Measurements from ENCODE around the gene CRYGN. TPM values are rescaled to one million over a fixed set of nuclear protein-coding genes. Genes with fewer than 3 reads are reported as not detected.
A peak's percentile ranks its signal among the peaks of the same experiment; 100 is the strongest.

CRYGN gene
- total RNA-seq, 2 experiments from 2014 or later, result not detected

DNA sequence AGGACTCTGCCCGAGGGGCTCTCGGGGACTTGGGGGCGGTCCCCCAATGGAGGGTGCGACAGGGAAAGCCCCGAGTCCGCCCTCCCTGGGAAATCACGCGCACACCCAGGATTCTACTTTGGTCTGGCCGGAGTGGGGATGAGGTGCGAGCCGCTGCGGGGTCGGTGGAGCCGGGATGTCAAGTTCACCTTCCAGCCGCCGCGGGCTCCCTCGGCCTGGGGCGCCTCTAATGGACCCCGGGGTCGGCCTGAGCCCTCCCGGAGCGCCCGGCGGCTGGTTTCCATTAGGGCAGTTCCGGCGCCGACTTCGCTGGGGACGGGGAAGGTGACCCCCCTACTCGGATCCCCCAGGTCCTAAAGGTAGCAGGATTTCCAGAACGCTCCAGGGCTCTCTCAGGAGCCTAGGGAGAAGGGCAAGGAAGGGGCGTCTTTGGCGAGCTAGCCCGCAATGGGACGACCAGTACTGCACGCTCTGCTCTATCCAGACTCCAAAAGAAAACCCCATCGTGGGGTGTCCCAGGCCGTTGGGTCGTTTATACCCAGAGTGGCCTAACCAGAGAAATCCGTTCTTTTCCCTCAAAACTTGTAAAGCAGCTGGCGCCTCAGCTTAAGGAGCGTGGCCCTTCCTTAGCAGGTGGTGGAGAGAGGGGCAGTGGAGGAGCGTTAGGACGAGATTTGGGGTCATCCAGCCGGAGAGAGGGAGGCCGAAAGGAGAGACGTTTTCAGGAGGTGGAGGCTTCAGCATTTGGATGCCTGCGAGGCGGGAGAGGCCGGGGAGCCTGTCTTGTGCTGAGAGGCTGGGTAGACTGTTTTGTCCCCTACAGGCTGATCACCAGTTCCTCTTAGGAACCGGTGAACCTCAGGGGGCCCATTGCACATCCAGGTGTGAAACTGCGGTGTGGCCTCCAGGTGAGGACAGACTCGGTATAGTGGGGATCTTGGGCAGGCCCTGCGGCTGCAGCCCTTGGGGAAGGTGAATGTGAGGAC lies 29.2 kb downstream of the CRYGN start:
- no peak overlapping the region for H3K27ac Mint-ChIP-seq
- no peaks in the 10 kb centered on the region for H3K36me3 Mint-ChIP-seq
- H3K4me3 Mint-ChIP-seq, result no peak overlapping the region
- DNase-seq (no peak), ATAC-seq (no peak)
- H3K27me3 Mint-ChIP-seq, result peaks cover 59% of the 10 kb centered on the region
- H3K4me1 Mint-ChIP-seq, result peaks cover 19% of the 10 kb centered on the region
- CTCF ChIA-PET, result interaction anchor here (0.6 to 1.9 kb wide), 3 partner anchors 18 to 42 kb away, joined by 3 to 11 read pairs (median 3); no protein-coding TSS in a partner anchor
- no peaks in the 10 kb centered on the region for H3K9me3 Mint-ChIP-seq (ENCODE audit: low read depth)

DNA sequence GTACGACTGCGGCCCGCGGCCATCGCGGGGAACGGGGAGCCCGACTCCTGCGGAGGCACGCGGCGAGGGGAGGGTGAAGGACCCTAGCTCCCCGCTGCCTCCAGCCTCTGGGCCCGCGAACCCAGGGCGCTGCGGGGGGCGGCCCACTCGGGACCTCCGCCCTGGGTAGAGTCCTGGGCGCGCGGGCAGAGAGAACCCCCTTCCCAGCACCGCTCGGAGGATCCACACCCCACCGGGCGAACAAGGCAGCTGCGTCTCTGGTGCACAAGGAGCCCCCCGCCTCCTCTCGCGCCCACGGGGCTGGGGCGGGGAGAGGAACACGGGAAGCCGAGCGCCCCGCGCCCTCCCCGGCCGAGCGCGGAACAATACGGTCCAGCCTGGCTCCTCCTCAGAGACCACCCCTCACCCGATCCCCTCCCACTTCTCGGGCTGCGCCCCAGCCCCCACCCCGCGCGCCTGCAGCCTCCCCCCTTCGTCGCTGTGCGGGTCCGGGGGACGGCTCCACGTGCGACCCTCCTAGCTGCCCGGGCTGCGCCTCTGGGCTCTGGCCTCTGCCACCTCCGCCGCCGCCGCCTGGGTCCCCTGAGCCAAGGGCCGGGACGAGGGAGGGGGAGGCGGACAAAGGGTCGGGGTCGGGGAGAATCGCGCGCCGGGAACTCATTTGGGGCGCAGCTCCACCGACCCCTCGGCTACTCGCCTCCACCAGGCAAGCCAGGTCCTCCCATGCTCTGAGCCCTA lies 30.1 kb downstream of the CRYGN start, which contains the start of gene WDR86:
Gene WDR86 (minus strand): TSS at position 372 of the 738 bp plus-strand sequence. CDS start 449 bp downstream, outside the sequence.
- H3K36me3 Mint-ChIP-seq, result no peaks in the 10 kb centered on the region
- CTCF ChIA-PET, result interaction anchor here (0.6 to 1.7 kb wide), 3 partner anchors 38 to 59 kb away, joined by 3 read pairs; no protein-coding TSS in a partner anchor
- H3K27ac Mint-ChIP-seq, result peak within 1 kb of the TSS; percentile 54
- H3K4me1 Mint-ChIP-seq, result peaks cover 19% of the 10 kb centered on the region
- no peaks in the 10 kb centered on the region for H3K9me3 Mint-ChIP-seq (ENCODE audit: low read depth)
- H3K4me3 Mint-ChIP-seq, result peak within 1 kb of the TSS; percentile 45
- peak; percentile 10 for ATAC-seq
- no peak for DNase-seq
- H3K27me3 Mint-ChIP-seq, result peaks cover 54% of the 10 kb centered on the region

DNA sequence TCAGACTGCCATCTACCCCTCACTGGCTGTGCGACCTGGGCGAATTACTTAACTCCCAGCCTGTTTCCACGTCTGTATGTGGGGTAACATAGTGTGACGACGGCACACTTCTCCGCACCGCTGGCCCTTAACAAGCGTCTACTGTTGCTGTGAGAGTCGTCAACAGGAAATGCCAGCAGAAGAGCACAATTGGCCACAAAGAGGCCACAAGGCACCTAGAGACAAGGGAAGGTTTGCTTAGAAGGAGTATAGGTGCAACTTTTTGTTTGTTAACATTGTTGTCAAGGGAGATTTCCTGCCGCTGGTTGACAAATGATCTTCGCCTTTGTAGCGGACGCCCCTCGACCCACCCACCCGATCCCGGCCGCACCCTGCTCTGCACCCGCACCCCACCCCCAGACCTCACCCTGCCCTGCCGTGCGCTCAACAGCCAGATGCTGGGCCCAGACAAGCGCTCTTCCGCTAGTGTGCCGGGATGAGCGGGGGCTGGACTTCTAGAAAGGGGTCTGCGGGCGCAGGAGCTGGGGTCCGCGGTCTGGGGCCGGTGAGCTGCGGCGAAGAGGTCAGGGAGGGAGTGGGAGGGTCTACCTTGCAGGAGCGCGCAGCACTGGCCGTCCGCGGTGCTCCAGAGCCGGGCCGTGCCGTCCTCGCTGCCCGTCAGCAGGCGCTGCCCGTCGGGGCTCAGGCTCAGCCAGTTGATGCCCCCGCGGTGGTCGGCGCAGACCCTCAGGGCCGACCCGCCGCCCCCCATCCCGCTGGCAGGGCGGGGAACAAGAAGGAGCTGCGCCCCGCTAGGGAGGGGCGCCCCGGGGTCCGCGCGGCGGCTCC lies 30.9 kb downstream of the CRYGN start:
- H3K4me1 Mint-ChIP-seq, result peaks cover 17% of the 10 kb centered on the region
- H3K36me3 Mint-ChIP-seq, result no peaks in the 10 kb centered on the region
- no peaks in the 10 kb centered on the region for H3K9me3 Mint-ChIP-seq (ENCODE audit: low read depth)
- peak overlapping the region; percentile 45 for H3K4me3 Mint-ChIP-seq
- peaks cover 49% of the 10 kb centered on the region for H3K27me3 Mint-ChIP-seq
- peak; percentile 74 for DNase-seq
- H3K27ac Mint-ChIP-seq, result peak overlapping the region; percentile 54
- ATAC-seq, result peak; percentile 80
- CTCF ChIA-PET, result interaction anchor here (0.7 to 1.7 kb wide), 2 partner anchors 39 to 58 kb away, joined by 3 read pairs; no protein-coding TSS in a partner anchor

DNA sequence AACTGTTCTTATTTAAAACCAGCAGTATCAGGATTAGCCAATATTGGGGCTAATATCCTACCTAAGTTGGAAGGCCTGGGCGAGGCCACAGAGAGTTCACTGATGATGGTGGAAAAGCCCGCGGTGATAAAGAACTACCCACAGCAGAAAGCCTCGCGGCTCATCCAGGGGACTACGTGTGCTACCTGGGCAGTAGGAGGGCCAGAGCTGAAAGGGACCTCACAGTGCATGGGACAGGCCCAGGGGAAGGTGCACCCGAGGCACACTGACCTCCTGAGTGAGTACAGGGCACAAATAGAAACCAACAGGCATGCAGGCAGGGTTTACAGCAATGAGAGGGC lies 31.5 kb downstream of the CRYGN start:
- CTCF ChIA-PET, result interaction anchor here (1.7 kb wide), 1 partner anchor 58 kb away, joined by 3 read pairs; no protein-coding TSS in a partner anchor
- DNase-seq (no peak), ATAC-seq (no peak)
- Mint-ChIP-seq H3K36me3 (no peaks in the 10 kb centered on the region), H3K27me3 (peaks cover 43% of the 10 kb centered on the region), H3K9me3 (ENCODE audit: low read depth) (no peaks in the 10 kb centered on the region), H3K27ac (peak overlapping the region; percentile 54), H3K4me3 (no peak overlapping the region), H3K4me1 (peaks cover 16% of the 10 kb centered on the region)

DNA sequence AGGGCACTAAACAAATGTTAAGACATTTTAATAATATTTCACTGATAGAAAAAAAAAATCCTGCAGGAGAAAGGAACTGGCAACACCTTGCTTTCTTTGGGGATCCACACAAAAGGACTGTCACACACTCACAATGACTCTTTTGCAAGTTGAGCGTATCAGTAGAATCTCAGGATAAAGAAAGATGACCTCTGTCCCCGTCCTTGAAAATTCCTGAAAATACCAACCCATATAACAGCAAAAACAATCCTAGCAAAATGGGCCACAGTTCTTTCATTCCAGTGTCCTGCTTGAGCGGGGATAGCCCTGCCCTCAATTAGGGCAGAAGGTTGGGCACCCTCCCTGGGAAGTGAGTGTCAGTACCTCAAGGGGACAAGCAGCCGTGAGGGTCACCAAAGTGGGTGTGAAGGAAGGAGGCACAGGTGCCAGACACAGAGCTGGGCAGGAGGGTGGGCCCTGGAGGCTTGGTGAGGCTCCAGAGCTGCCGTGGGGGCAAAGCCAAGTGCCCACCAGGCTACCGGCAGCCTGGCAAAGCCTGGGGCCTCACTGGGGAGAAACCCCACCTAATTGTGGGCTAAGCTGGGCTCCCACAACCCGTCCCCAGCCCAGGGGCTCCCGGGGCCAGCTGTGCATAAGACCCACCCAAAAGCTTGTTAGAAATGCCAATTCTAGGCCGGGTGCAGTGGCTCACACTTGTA lies 32.9 kb downstream of the CRYGN start:
- DNase-seq, result no peak
- H3K4me1 Mint-ChIP-seq, result peaks cover 16% of the 10 kb centered on the region
- CTCF ChIA-PET, result interaction anchor here (2.4 kb wide), 1 partner anchor 41 kb away, joined by 8 read pairs; no protein-coding TSS in a partner anchor
- H3K27me3 Mint-ChIP-seq, result peaks cover 29% of the 10 kb centered on the region
- no peak overlapping the region for H3K4me3 Mint-ChIP-seq
- H3K9me3 Mint-ChIP-seq (ENCODE audit: low read depth), result no peaks in the 10 kb centered on the region
- H3K36me3 Mint-ChIP-seq, result no peaks in the 10 kb centered on the region
- ATAC-seq, result no peak
- H3K27ac Mint-ChIP-seq, result no peak overlapping the region

DNA sequence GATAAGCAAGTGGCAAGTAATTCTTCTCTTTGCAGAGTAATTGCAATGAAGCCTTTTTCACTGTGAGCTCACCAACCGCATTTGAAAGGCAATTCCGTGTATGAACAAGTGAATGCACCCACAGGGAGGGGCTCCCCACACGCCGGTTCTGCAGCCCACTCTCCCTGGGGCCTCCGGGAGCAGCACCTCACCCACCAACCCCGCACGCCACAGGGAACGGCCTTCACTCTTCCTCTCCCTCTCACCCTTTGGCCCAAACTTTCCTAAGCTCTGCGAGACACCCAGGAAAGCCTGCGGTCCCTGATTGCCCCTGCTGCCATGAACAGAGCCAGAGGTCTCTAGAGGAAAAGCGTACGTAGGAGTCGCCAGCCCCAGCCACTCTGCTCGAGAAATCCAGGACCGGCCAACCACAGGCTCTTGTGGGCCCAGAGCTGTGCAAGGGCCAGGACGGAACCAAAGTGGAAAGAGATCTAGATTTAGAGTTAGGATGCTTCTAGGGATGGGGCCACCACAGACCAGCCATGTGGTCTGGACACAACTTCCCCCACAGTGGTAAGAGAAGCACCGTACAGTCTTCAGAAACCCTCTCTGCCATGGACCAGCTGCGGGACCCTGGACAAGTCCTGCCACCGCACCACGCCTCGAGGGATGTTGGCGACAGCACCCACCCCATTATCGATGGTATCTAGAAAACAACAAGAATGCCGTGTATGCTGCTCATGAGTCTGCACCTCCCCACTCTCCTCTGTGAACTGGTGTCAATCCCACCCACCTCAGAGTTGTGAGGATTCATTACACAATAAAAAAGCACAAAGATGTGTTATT lies 33.7 kb downstream of the CRYGN start:
- ATAC-seq (no peak), DNase-seq (no peak)
- Mint-ChIP-seq H3K9me3 (ENCODE audit: low read depth) (no peaks in the 10 kb centered on the region), H3K27ac (no peak overlapping the region), H3K4me1 (peaks cover 16% of the 10 kb centered on the region), H3K36me3 (no peaks in the 10 kb centered on the region), H3K4me3 (no peak overlapping the region), H3K27me3 (peaks cover 21% of the 10 kb centered on the region)
- CTCF ChIA-PET, result interaction anchor here (2.4 kb wide), 1 partner anchor 42 kb away, joined by 8 read pairs; no protein-coding TSS in a partner anchor

DNA sequence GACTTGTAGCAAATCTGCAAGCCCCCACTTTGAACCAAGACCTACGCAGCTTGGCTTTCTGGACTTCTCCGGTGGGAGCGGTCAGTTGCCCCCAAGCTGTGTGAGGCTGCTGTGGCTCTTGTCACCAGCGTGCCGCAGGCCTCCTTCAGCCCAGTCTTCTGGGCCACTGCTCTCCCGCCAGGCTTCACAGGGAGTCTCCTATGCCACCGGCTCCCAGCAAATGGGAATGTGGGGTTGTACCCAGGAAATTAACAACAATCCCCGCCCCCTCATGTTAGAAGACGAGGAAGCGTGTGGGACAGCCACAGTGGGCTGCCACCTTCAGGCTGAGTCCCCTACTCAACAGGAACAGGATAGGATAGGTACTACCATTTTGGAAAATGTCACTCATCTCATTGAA lies 34.4 kb downstream of the CRYGN start:
- Mint-ChIP-seq H3K4me3 (no peak overlapping the region), H3K27ac (no peak overlapping the region), H3K27me3 (peaks cover 15% of the 10 kb centered on the region), H3K9me3 (ENCODE audit: low read depth) (no peaks in the 10 kb centered on the region), H3K36me3 (no peaks in the 10 kb centered on the region), H3K4me1 (peaks cover 14% of the 10 kb centered on the region)
- CTCF ChIA-PET, result interaction anchor here (2.4 kb wide), 1 partner anchor 43 kb away, joined by 8 read pairs; no protein-coding TSS in a partner anchor
- no peak for ATAC-seq
- DNase-seq, result no peak

DNA sequence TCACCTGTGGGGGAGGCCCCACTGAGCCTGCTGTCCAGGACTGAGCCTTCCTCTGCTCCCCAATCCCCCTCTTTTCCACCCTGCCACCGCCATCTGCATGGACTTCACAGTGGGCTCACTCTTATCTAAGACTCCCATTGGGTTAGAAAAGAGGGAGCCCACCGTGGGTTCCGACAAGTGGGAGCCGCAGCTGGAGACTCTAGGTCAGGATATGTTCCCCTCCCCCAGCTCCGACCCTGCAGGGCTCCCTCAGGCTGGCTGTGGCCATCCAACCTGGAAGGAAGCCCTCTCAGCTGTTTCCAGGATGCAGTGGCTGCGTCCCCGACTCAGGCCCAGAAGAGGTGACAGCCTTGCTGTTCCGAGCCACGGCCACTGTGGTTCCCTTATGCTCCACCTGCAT lies 34.9 kb downstream of the CRYGN start:
- ATAC-seq (no peak), DNase-seq (no peak)
- Mint-ChIP-seq H3K27me3 (peaks cover 11% of the 10 kb centered on the region), H3K4me3 (no peak overlapping the region), H3K36me3 (no peaks in the 10 kb centered on the region), H3K9me3 (ENCODE audit: low read depth) (no peaks in the 10 kb centered on the region), H3K27ac (no peak overlapping the region), H3K4me1 (peaks cover 14% of the 10 kb centered on the region)
- CTCF ChIA-PET, result no interaction called here

DNA sequence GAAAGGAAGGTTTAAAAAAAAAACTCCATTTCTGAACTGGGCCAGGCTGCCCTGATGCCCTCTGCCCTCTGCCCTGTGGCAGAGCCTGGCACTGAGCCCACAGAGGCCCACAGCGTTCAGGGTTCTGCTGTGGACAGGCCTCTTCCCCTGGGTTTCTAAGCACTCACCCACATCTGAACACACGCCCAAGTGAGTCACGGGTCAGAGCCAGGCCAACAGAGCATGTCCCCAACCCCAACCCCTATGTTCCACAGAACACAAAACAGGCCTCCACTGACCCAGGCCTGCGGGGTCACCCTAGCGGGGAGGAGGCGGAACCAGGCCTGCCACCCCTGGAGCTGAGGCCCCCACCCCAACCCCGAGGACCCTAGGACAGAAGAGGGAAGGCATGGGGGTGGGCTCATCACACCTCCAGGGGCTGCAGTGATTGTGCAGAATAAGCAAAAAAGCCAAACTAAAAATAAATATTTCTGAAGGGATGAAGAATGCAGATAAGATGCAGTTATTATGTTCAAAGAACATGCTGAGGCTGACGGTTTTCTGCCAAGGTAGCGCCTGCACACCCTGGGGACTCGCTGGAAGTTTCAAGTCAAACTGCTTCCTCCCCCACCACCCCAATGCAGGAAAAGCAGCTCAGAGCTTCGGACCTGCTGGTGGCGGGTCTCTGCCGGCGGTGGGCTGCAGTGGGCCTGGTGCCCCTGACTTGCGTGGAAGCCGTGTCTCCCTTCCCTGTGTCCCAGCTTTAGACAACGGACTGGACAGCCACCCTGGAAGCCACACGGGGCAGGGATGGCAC lies 35.5 kb downstream of the CRYGN start:
- peaks cover 11% of the 10 kb centered on the region for H3K27me3 Mint-ChIP-seq
- ATAC-seq, result no peak
- DNase-seq, result no peak

DNA sequence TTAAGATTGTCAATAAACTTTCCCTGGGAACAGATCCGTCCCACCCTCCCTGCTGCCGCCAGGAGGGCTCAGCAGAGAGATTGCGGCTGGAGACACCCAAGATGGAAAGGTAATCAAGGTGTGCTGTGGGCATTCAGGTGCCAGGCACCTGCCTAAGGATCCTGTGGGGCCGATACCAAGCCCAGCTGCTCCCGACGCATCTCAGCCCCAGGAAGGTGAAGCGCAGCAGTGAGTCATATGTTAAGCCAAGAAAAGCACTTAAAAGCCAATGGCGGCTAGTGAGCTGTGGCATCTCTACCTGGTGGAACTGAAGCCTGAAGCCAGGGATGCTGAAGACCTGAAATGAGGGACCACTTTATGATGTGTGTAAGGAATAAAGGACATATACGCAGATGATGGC lies 36.2 kb downstream of the CRYGN start:
- ATAC-seq (no peak), DNase-seq (no peak)
- Mint-ChIP-seq H3K27ac (no peak overlapping the region), H3K4me3 (no peak overlapping the region), H3K36me3 (no peaks in the 10 kb centered on the region), H3K27me3 (peaks cover 7% of the 10 kb centered on the region), H3K4me1 (peaks cover 9% of the 10 kb centered on the region), H3K9me3 (ENCODE audit: low read depth) (no peaks in the 10 kb centered on the region)
- CTCF ChIA-PET, result no interaction called here

More for the DNA sequence above, 35.5 kb downstream of the CRYGN start:
- Mint-ChIP-seq H3K36me3 (no peaks in the 10 kb centered on the region), H3K4me1 (peaks cover 14% of the 10 kb centered on the region), H3K27ac (no peak overlapping the region), H3K4me3 (no peak overlapping the region), H3K9me3 (ENCODE audit: low read depth) (no peaks in the 10 kb centered on the region)
- CTCF ChIA-PET, result no interaction called here

Measured in activated CD8-positive, alpha-beta memory T cell treated with anti-CD3 and anti-CD28 coated beads, Interleukin-2, amount 10 ng/mL, durations not matched to agents 7 days and 5 days (primary cell).